SK-N-SH treated with all-trans-retinoic acid at 6 μM for 48 hours (cell line): ENCODE measurements around the gene CHRND.

Experiments used
- ATAC-seq: fragments of 200-7000 bp; cut with Tn5 transposase; 3 replicates; pipeline ENCODE4 v1.9.1; 2020; ENCODE audit warnings: mild to moderate bottlenecking, moderate library complexity
- ARNTL ChIP-seq: fragments of 450-650 bp; formaldehyde crosslinking; IDR thresholded peaks from 2 replicates; pipeline ENCODE4 v1.5.0; 2020; ENCODE audit warnings: low read depth, mild to moderate bottlenecking, moderate library complexity, borderline replicate concordance
- BACH2 ChIP-seq: fragments of 250-450 bp; sonication (Bioruptor Pico); IDR thresholded peaks from 2 replicates; pipeline ENCODE4 v1.9.0; 2021; ENCODE audit warnings: mild to moderate bottlenecking, borderline replicate concordance
- CSDC2 ChIP-seq: fragments of 250-450 bp; sonication (Bioruptor Pico); IDR thresholded peaks from 2 replicates; pipeline ENCODE4 v1.5.0; 2020; ENCODE audit warnings: mild to moderate bottlenecking, moderate library complexity
- GLIS3 ChIP-seq: fragments of 250-450 bp; sonication (Bioruptor Pico); IDR thresholded peaks from 2 replicates; pipeline ENCODE4 v1.5.0; 2020; ENCODE audit warnings: mild to moderate bottlenecking, moderate library complexity
- ISL1 ChIP-seq: fragments of 250-450 bp; sonication (Bioruptor Pico); IDR thresholded peaks from 2 replicates; pipeline ENCODE4 v2.1.2; 2022; ENCODE audit warnings: mild to moderate bottlenecking, moderate library complexity
- OSR1 ChIP-seq: fragments of 250-450 bp; sonication (Bioruptor Pico); IDR thresholded peaks from 2 replicates; pipeline ENCODE4 v1.8.0; 2022; ENCODE audit warnings: moderate library complexity, mild to moderate bottlenecking, inconsistent platforms
- PPARA ChIP-seq: fragments of 250-450 bp; sonication (Bioruptor Pico); IDR thresholded peaks from 2 replicates; pipeline ENCODE4 v1.5.0; 2020; ENCODE audit warnings: mild to moderate bottlenecking, borderline replicate concordance
- RARB ChIP-seq: fragments of 250-450 bp; sonication (Bioruptor Pico); IDR thresholded peaks from 2 replicates; pipeline ENCODE4 v1.8.0; 2021; ENCODE audit warnings: mild to moderate bottlenecking, moderate library complexity
- TCF4 ChIP-seq: fragments of 250-450 bp; sonication (Bioruptor Pico); IDR thresholded peaks from 2 replicates; pipeline ENCODE4 v1.8.0; 2021; ENCODE audit warnings: mild to moderate bottlenecking, moderate library complexity, borderline replicate concordance
- TOX ChIP-seq: fragments of 250-450 bp; sonication (Bioruptor Pico); IDR thresholded peaks from 2 replicates; pipeline ENCODE4 v1.8.0; 2021; ENCODE audit warnings: mild to moderate bottlenecking, moderate library complexity, borderline replicate concordance
- ZC3H10 ChIP-seq: fragments of 250-450 bp; sonication (Bioruptor Pico); IDR thresholded peaks from 2 replicates; pipeline ENCODE4 v1.5.1; 2021; ENCODE audit warnings: mild to moderate bottlenecking, moderate library complexity
- ZFP3 ChIP-seq: fragments of 250-450 bp; sonication (Bioruptor Pico); IDR thresholded peaks from 2 replicates; pipeline ENCODE4 v1.5.0; 2020; ENCODE audit warnings: mild to moderate bottlenecking, moderate library complexity
- ZNF565 ChIP-seq: fragments of 450-650 bp; formaldehyde crosslinking; conservative IDR thresholded peaks from 2 replicates; pipeline ENCODE4 v1.5.0; 2020; ENCODE audit warnings: low read depth, mild to moderate bottlenecking, moderate library complexity
- ZNF8 ChIP-seq: fragments of 450-650 bp; formaldehyde crosslinking; IDR thresholded peaks from 2 replicates; pipeline ENCODE4 v1.5.0; 2020; ENCODE audit warnings: mild to moderate bottlenecking, moderate library complexity
- TF ChIP-seq, protein P1 (sequence below): fragments of 250-450 bp; sonication (Bioruptor Pico); IDR thresholded peaks from 2 replicates; pipeline ENCODE4 v1.5.1; 2021; ENCODE audit warnings: mild to moderate bottlenecking, moderate library complexity
- TF ChIP-seq, protein P2 (sequence below): fragments of 250-450 bp; sonication (Bioruptor Pico); IDR thresholded peaks from 2 replicates; pipeline ENCODE4 v1.5.0; 2020; ENCODE audit warnings: mild to moderate bottlenecking, moderate library complexity
- TF ChIP-seq, protein P3 (sequence below): fragments of 250-450 bp; sonication (Bioruptor Pico); IDR thresholded peaks from 2 replicates; pipeline ENCODE4 v1.8.0; 2020; ENCODE audit warnings: mild to moderate bottlenecking, moderate library complexity, borderline replicate concordance
- TF ChIP-seq, protein P4 (sequence below): fragments of 250-450 bp; sonication (Bioruptor Pico); IDR thresholded peaks from 2 replicates; pipeline ENCODE4 v1.5.1; 2020; ENCODE audit warnings: low read depth, mild to moderate bottlenecking, moderate library complexity
- TF ChIP-seq, protein P5 (sequence below): fragments of 250-450 bp; sonication (Bioruptor Pico); IDR thresholded peaks from 2 replicates; pipeline ENCODE4 v1.8.0; 2021; ENCODE audit warnings: low read depth, mild to moderate bottlenecking, moderate library complexity, borderline replicate concordance

CHRND gene

DNA sequence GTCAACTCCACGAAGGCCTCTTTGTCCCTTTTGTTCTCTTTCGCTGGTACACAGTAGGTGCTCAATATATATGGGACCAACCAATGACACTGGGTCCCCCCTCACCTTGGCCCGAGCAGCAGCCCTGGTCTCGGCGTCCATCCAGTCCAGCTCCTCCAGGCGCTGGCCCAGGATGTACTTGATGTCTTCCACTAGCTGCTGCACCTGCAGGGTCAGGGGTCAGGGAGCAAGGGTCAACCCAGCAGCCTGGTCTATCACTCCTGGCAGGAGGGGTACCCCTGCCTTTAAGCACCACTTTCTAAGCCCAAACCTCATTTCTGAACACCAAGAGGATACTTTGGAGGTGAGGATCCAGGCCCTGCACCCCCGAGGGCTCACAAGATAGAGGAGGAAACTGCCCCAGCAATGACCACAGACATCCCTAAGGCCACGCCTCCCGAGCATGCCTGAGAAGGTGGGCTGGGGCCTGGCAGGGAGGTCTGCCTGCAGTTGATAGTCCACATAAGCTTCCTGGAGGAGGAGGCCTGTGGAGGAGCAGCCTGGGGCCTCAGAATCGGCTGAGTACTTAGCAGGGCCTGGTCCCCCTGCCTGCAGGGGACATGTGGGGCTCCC lies 42.5 kb upstream of the CHRND start:
- TF ChIP-seq, protein P1, sequence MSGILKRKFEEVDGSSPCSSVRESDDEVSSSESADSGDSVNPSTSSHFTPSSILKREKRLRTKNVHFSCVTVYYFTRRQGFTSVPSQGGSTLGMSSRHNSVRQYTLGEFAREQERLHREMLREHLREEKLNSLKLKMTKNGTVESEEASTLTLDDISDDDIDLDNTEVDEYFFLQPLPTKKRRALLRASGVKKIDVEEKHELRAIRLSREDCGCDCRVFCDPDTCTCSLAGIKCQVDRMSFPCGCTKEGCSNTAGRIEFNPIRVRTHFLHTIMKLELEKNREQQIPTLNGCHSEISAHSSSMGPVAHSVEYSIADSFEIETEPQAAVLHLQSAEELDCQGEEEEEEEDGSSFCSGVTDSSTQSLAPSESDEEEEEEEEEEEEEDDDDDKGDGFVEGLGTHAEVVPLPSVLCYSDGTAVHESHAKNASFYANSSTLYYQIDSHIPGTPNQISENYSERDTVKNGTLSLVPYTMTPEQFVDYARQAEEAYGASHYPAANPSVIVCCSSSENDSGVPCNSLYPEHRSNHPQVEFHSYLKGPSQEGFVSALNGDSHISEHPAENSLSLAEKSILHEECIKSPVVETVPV, result no peak
- TF ChIP-seq RARB (CRISPR knock-in tag) (no peak), ZC3H10 (no peak), GLIS3 (CRISPR knock-in tag) (no peak), ZNF8 (CRISPR knock-in tag) (no peak)
- TF ChIP-seq, protein P2, sequence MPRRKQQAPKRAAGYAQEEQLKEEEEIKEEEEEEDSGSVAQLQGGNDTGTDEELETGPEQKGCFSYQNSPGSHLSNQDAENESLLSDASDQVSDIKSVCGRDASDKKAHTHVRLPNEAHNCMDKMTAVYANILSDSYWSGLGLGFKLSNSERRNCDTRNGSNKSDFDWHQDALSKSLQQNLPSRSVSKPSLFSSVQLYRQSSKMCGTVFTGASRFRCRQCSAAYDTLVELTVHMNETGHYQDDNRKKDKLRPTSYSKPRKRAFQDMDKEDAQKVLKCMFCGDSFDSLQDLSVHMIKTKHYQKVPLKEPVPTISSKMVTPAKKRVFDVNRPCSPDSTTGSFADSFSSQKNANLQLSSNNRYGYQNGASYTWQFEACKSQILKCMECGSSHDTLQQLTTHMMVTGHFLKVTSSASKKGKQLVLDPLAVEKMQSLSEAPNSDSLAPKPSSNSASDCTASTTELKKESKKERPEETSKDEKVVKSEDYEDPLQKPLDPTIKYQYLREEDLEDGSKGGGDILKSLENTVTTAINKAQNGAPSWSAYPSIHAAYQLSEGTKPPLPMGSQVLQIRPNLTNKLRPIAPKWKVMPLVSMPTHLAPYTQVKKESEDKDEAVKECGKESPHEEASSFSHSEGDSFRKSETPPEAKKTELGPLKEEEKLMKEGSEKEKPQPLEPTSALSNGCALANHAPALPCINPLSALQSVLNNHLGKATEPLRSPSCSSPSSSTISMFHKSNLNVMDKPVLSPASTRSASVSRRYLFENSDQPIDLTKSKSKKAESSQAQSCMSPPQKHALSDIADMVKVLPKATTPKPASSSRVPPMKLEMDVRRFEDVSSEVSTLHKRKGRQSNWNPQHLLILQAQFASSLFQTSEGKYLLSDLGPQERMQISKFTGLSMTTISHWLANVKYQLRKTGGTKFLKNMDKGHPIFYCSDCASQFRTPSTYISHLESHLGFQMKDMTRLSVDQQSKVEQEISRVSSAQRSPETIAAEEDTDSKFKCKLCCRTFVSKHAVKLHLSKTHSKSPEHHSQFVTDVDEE (CRISPR knock-in tag), result no peak
- TF ChIP-seq, all 23 proteins: peak for 0
- ATAC-seq, result no peak

DNA sequence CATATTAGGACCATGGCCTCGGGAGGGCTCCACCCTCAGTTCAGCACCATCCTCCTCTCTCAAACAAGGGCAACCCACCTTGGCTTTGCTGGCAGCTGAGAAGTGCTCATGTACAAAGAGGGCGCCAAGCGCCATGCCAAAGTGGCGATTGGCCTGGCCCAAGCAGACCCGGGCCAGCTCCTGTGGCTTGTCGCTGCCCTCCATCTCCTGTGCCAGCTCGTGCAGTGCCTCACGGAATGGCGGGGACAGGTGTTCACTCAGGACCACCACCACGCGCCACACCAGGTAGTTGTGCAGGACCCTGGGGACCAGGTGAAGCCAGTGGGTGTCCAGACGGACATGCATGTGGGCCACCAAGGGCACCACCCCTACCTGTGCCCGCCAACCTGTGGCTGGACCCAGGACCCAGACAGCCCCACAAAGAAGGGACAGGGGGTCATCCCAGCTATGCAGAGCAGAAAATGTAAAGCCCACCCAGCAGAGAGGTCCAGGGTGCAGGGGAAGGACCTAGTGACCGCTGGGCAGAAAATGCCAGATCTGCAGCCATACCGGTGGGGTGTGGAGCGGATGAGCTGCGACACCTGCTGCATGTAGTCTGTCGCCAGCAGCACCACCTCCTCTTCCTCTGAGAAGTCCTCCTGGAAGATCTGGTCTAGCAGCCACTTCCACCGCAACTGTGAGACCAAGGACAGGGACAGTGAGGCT lies 41.9 kb upstream of the CHRND start:
- no peak for ATAC-seq

DNA sequence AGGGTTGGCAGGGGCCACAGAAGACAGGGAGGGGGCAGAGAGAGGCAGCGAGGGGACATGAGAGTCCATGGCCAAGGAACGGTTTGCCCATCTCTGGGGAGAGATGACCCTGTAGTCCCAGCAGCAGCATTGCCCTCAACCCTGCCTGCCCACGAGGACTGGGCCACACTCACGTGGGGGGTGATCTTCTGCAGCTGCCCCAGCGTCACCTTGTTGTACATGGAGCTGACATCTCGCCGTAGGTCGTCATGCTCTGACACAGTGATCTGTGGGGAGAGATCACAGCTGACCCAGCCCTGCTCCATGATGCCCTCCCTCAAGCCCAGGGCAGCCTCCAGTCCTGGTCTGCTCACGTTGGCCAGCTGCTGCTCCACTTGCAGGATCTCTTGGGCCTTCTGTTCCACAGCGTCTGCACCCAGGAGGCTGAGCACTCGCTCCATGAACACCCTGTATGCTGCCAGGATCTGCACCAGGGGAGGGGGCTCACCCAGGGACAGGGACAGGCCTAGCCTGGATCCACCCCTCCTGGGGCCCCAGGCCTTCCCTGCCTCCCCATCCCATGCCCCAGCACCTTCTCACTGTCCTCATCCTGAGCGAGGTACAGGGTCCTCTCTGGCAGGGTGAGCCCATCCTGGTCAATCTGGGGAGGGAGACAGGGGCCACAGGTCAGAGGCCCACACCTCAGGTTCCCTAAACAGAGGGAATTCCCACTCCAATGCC lies 41.2 kb upstream of the CHRND start:
- no peak for ATAC-seq
- no peak for TF ChIP-seq ZNF8 (CRISPR knock-in tag)
- no peak for TF ChIP-seq RARB (CRISPR knock-in tag)
- TF ChIP-seq, protein P3, sequence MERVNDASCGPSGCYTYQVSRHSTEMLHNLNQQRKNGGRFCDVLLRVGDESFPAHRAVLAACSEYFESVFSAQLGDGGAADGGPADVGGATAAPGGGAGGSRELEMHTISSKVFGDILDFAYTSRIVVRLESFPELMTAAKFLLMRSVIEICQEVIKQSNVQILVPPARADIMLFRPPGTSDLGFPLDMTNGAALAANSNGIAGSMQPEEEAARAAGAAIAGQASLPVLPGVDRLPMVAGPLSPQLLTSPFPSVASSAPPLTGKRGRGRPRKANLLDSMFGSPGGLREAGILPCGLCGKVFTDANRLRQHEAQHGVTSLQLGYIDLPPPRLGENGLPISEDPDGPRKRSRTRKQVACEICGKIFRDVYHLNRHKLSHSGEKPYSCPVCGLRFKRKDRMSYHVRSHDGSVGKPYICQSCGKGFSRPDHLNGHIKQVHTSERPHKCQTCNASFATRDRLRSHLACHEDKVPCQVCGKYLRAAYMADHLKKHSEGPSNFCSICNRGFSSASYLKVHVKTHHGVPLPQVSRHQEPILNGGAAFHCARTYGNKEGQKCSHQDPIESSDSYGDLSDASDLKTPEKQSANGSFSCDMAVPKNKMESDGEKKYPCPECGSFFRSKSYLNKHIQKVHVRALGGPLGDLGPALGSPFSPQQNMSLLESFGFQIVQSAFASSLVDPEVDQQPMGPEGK (CRISPR knock-in tag), result no peak
- TF ChIP-seq GLIS3 (CRISPR knock-in tag), result no peak
- TF ChIP-seq OSR1, result no peak
- TF ChIP-seq, protein P1, result no peak
- TF ChIP-seq, protein P4, sequence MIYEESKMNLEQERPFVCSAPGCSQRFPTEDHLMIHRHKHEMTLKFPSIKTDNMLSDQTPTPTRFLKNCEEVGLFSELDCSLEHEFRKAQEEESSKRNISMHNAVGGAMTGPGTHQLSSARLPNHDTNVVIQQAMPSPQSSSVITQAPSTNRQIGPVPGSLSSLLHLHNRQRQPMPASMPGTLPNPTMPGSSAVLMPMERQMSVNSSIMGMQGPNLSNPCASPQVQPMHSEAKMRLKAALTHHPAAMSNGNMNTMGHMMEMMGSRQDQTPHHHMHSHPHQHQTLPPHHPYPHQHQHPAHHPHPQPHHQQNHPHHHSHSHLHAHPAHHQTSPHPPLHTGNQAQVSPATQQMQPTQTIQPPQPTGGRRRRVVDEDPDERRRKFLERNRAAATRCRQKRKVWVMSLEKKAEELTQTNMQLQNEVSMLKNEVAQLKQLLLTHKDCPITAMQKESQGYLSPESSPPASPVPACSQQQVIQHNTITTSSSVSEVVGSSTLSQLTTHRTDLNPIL (CRISPR knock-in tag), result no peak
- no peak for TF ChIP-seq ZNF565 (CRISPR knock-in tag)
- no peak for TF ChIP-seq ZFP3 (CRISPR knock-in tag)
- no peak for TF ChIP-seq BACH2 (CRISPR knock-in tag)
- TF ChIP-seq, protein P5, sequence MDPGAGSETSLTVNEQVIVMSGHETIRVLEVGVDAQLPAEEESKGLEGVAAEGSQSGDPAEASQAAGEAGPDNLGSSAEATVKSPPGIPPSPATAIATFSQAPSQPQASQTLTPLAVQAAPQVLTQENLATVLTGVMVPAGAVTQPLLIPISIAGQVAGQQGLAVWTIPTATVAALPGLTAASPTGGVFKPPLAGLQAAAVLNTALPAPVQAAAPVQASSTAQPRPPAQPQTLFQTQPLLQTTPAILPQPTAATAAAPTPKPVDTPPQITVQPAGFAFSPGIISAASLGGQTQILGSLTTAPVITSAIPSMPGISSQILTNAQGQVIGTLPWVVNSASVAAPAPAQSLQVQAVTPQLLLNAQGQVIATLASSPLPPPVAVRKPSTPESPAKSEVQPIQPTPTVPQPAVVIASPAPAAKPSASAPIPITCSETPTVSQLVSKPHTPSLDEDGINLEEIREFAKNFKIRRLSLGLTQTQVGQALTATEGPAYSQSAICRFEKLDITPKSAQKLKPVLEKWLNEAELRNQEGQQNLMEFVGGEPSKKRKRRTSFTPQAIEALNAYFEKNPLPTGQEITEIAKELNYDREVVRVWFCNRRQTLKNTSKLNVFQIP (CRISPR knock-in tag), result no peak
- TF ChIP-seq, protein P2 (CRISPR knock-in tag), result no peak
- TF ChIP-seq CSDC2 (CRISPR knock-in tag), result no peak
- TF ChIP-seq ARNTL, result no peak
- no peak for TF ChIP-seq TOX (CRISPR knock-in tag)

More for the DNA sequence above, 41.9 kb upstream of the CHRND start:
- TF ChIP-seq PPARA (CRISPR knock-in tag), result no peak
- no peak for TF ChIP-seq TOX (CRISPR knock-in tag)
- no peak for TF ChIP-seq OSR1
- TF ChIP-seq ZC3H10, result no peak
- TF ChIP-seq ARNTL, result no peak
- TF ChIP-seq, protein P4 (CRISPR knock-in tag), result no peak
- no peak for TF ChIP-seq TCF4 (CRISPR knock-in tag)
- TF ChIP-seq ISL1 (CRISPR knock-in tag), result no peak
